ENCODE measurements around the gene SIPA1L3.

DNA sequence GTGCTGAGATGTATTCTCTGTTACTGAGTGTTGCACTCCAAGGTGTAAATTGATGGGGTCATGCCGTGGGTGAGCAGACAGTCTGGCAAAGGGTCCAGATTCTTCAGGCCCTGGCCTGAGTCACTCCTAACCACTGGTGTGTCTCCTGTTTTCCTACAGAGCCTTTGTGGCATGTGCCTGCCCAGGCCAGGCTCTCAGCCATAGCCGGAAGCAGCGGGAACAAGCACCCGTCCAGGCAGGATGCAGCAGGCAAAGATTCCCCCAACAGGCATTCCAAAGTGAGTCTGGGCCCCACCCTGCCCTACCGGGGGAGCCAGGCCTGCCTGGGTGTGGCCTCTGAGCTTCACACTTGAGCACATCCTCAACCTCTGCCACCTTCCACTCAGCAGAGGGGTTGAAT lies 255.1 kb downstream of the SIPA1L3 start:
- TF ChIP-seq, protein P1, sequence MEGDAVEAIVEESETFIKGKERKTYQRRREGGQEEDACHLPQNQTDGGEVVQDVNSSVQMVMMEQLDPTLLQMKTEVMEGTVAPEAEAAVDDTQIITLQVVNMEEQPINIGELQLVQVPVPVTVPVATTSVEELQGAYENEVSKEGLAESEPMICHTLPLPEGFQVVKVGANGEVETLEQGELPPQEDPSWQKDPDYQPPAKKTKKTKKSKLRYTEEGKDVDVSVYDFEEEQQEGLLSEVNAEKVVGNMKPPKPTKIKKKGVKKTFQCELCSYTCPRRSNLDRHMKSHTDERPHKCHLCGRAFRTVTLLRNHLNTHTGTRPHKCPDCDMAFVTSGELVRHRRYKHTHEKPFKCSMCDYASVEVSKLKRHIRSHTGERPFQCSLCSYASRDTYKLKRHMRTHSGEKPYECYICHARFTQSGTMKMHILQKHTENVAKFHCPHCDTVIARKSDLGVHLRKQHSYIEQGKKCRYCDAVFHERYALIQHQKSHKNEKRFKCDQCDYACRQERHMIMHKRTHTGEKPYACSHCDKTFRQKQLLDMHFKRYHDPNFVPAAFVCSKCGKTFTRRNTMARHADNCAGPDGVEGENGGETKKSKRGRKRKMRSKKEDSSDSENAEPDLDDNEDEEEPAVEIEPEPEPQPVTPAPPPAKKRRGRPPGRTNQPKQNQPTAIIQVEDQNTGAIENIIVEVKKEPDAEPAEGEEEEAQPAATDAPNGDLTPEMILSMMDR (IDR thresholded peaks at IDR 0.05; ENCODE audit: insufficient read depth, low read depth, low read length), result no peak
- no peak for TF ChIP-seq EZH2 (IDR thresholded peaks at IDR 0.05; ENCODE audit: insufficient read depth, low read length)
